Suprapubic skin (tissue), 4 donors: ENCODE data around the gene MS4A10.

Experiments
- POLR2A ChIP-seq, 2 donors: fragments of 450-650 bp; IDR thresholded peaks; one replicate each; pipeline ENCODE4 v1.6.1; 2017; ENCODE audit warnings: antibody characterized with exemption in 2 of 2, mild to moderate bottlenecking in 2 of 2, moderate library complexity in 2 of 2
- POLR2AphosphoS5 ChIP-seq, 3 donors: sonication (generic); formaldehyde crosslinking; IDR thresholded peaks; one replicate each; pipeline ENCODE4 v1.6.1; 2017; ENCODE audit warnings: antibody characterized with exemption in 3 of 3

- TF ChIP-seq POLR2A (IDR thresholded peaks at IDR 0.05) (no peak), POLR2AphosphoS5 (IDR thresholded peaks at IDR 0.05) (no peak)
Measured at GRCh38 chr11:60781286-60781980, 3.7 kb upstream of the MS4A10 start.
